HG03045 (cell line): ENCODE results near the gene ABI3BP.

ENCODE experiments used
- ATAC-seq: cut with Tn5 transposase; IDR thresholded peaks from one replicate; pipeline ENCODE4 v1.9.1; 2021; ENCODE audit warnings: mild to moderate bottlenecking, moderate library complexity; ENCODE audit not compliant: unreplicated experiment

The ABI3BP gene

DNA sequence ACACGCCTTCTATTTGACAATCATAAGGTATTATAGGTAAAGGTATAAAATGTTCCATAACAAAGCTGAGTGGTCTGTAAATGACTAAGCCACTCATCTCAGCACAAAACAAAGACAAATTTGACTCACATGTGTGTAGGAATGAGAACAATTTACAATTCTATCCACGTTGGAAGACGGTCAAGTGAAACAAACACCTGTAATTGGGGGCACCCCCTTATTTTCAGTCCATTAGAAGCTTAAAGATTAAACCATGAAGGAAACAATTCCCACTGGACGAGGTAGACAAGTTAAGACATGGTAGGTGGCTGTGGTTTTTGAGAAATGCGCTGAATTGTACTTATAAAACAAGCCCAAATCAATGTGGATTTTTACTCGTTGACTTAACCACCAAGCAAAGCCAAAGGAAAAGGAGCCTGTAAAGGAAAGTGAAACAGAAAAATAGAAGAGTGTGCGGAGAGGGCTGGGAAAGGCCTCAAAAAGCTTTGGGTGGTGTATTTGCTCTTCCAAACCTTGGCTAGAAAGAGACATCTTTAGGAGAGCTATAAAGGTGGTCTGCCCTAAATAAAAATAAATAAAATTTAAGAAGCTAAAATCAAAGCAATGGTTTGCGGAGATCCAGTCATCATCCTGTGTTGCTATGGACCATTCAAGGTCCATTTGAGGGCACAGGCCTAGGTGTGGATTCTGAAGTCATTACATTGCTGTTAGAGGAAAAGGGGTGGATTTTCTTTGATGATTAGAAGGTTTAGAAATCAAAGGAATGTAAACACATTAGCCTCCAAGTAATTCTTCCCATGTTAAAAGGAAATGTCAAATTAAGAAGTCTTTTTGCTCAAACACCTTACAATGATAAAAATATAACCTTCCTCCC is 148.9 kb downstream of the ABI3BP start:
- no peak for ATAC-seq

- no peak for ATAC-seq
Measured at GRCh38 chr3:100838157-100838556, 155.1 kb downstream of the ABI3BP start.

- no peak for ATAC-seq
Measured at GRCh38 chr3:100836661-100837060, 156.6 kb downstream of the ABI3BP start.

GRCh38 chr3:100834332-100834731 is 158.9 kb downstream of the ABI3BP start:
- ATAC-seq: no peak

GRCh38 chr3:100833483-100833882 is 159.7 kb downstream of the ABI3BP start:
- no peak for ATAC-seq

GRCh38 chr3:100831629-100832028 is 161.6 kb downstream of the ABI3BP start:
- no peak for ATAC-seq

DNA sequence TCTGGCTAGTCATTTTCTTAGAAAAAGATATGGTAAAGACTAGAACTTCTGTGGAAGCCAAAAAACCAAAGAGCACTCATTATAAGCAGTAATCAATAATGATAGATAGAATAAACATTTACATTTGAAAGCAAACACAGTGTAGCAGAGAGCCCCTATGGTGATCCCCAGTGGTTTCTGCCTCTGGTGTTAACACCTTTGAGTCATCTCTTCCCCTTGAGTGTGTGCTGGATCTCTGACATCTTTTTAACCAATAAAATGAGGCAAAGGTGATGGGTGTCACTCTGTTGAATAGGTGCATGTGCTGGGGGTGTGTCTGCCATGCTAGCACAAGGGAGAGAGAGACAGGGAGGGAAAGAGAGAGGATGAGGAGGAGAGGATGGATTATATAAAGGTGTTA is 162.3 kb downstream of the ABI3BP start:
- no peak for ATAC-seq

GRCh38 chr3:100825574-100825973 is 167.6 kb downstream of the ABI3BP start:
- ATAC-seq: no peak

- no peak for ATAC-seq
Measured at GRCh38 chr3:100815583-100815982, 177.6 kb downstream of the ABI3BP start.

- no peak for ATAC-seq
Measured at GRCh38 chr3:100813828-100814227, 179.4 kb downstream of the ABI3BP start.

DNA sequence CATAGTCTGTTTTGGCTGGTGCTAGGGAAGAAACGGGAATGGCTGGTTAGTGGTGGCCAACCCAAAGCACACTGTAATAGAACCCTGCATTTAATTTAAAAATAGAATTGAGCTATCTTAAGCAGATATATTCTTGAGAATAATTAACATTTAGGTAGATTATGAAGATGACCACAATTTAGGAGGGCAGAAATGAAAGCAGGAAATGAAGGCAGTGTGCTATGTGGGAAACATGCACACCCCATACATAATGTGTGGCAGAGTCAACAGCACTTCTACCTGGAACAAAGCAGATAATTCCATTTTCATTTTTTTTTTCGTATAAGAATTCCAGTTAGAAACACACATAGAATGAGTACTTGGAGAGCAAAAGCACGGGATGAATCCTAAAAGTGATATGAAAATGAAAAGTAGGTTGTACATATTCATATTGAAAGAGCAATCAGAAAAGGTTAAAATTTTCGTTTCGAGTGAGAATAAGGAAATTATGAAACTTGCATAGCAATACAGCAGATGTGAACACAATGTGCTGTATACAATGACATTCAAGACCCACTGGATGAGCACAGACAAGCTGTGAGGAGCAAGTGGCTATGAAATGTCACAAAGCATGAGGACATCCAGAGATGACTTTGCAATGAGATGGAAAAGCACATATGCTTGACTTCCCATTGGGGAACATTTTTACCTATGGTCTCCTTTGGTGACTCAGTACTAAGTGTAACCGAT is 181.3 kb downstream of the ABI3BP start:
- ATAC-seq: no peak

GRCh38 chr3:100810671-100811070 is 182.6 kb downstream of the ABI3BP start:
- ATAC-seq: no peak

GRCh38 chr3:100804631-100805030 is 188.6 kb downstream of the ABI3BP start:
- no peak for ATAC-seq

- ATAC-seq: no peak
Measured at GRCh38 chr3:100803711-100804110, 189.5 kb downstream of the ABI3BP start.

DNA sequence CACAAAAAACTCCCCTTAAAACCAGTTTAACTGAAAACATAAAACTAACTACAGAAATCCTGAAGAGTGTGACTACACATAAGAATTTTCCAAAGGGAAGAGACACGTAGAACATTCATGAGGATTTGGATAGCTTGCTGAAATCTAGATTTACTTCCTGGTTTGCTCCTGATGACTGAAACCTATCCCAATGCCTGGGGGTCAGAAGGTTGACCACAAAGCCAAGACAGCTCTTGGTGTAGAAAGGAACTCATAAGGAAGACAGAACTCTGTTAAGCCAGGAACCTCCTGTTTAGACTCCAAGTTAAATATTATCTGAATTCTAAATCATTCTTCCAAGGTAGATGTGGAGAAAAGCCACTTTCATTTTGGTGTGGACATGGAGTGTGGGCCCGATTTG is 191.1 kb downstream of the ABI3BP start:
- ATAC-seq: no peak

- ATAC-seq: no peak
Measured at GRCh38 chr3:100798012-100798411, 195.2 kb downstream of the ABI3BP start.

- no peak for ATAC-seq
Measured at GRCh38 chr3:100796556-100796955, 196.7 kb downstream of the ABI3BP start.

- no peak for ATAC-seq
Measured at GRCh38 chr3:100789579-100789978, 203.6 kb downstream of the ABI3BP start.

DNA sequence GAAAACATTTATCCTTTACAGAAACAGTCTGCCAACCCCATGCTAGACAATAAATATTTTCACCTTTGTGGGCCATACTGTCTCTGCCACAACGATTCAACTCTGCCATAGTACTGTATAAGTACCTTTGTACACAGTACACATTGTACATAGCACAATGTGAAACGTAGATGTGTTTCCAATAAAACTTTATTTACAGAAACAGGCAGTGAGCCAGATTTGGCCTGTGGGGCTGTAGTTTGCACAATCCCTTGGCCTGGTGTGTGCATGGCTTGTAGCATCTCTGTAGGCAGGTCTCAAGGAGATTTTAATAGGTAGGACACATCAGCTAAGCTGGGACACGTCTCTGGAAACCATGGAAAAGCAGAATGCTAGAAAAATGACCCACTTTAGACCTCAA is 209.6 kb downstream of the ABI3BP start:
- no peak for ATAC-seq

- ATAC-seq: no peak
Measured at GRCh38 chr3:100782906-100783305, 210.3 kb downstream of the ABI3BP start.

DNA sequence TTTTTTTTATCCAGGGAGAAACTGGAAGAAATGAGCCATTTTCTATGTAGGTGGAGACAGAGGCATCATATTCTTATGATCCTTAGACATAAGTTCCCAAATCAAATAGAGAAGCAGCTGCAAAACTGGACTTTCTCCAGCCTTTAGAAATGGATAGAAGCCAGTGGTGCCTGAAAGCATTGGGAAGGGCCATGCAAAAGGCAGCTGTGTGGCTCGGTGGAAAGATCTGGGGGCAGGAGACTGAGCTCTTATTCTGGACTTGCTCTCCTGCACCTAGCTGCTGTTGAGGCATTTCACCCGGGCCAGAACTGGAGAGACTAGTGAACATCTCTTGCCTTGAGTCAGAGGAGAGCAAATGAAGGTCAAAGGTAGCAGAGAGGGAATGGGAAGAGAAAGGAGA is 210.9 kb downstream of the ABI3BP start:
- ATAC-seq: no peak

- no peak for ATAC-seq
Measured at GRCh38 chr3:100781301-100781700, 211.9 kb downstream of the ABI3BP start.
